ENCODE data around the gene SRXN1. TPM values are rescaled to one million over a fixed set of nuclear protein-coding genes. Genes with fewer than 3 reads are reported as not detected.
A peak's percentile ranks its signal among the peaks of the same experiment; 100 is the strongest.

The SRXN1 gene
- total RNA-seq, 1 donor from 2014 or later = 15.4 TPM

DNA sequence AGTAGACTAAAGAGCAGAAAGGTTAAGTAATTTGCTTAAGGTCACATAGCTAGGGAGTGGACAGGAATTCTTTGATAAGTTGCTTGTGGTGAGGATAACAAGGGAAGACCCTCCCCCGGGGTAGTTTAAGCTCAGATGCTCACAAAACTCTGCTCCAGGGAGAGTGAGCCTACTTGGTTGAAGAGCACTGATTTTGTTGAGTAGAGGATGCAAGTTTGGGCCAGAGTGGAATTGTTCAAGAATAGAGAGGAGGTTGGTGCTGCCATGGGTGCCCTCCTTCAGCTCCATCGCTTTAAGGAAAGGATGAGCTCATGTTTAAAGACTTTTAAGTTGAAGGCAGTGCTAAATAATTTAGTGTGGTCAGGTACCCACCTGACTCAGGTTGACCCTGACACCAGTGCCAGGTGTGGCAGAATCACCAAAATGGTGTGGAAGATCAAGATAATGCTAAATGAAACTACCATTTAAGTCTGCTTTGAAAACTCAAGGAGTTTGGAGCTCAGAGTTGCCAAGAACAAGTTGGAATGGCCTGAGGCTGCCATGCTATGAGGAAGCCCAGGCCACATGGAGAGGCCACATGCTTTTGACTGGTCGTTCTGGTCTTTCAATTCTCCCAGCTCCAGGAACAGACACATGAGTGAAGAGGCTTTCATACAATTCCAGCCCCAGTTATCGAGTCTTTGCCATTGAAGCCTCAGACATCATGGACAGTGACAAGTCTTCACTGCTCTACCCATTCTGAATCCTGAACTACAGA is 34.9 kb downstream of the SRXN1 start:
- intact Hi-C loops (cut with DNase I) = no loop called here
- ATAC-seq (no peak), DNase-seq (ENCODE audit: low spot score) (no peak)

DNA sequence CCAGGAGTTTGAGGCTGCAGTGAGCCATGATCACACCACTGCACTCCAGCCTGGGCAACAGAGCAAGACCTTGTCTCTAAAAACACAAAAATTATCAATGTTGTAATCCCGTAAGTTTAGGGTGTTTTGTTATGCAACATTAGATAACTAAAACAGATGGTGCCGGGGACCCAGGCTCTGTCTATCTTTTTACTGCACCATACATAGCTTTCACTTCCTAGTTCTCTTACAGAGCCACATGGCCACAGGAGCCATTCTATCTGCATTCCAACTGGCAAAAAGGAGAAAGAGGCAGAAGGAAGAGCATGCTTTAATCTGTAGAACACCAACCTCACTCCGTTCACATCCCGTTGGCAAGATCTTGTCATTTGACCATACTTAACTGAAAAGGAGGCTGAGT is 37.5 kb downstream of the SRXN1 start:
- intact Hi-C loops (cut with DNase I) = no loop called here
- ATAC-seq (no peak), DNase-seq (ENCODE audit: low spot score) (no peak)

DNA sequence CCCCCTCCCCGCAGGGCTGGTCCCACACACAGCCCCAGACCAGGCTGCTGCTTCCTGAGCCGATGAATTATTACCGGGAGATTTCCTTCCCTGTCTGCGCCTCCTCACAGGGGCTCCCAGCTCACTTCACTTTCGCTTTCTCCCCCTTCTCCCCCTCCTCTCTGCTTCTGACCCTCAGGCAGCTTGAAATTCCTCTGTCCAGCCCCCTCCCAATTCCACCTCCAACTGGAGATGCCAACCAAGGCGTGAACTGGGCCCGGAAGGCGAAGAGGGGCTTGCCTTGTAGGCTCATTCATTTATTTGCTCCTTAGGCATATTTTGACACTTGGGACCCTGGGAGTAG is 41.2 kb downstream of the SRXN1 start:
- intact Hi-C loops (cut with DNase I) = no loop called here
- DNase-seq (ENCODE audit: low spot score) = no peak
- ATAC-seq = no peak

DNA sequence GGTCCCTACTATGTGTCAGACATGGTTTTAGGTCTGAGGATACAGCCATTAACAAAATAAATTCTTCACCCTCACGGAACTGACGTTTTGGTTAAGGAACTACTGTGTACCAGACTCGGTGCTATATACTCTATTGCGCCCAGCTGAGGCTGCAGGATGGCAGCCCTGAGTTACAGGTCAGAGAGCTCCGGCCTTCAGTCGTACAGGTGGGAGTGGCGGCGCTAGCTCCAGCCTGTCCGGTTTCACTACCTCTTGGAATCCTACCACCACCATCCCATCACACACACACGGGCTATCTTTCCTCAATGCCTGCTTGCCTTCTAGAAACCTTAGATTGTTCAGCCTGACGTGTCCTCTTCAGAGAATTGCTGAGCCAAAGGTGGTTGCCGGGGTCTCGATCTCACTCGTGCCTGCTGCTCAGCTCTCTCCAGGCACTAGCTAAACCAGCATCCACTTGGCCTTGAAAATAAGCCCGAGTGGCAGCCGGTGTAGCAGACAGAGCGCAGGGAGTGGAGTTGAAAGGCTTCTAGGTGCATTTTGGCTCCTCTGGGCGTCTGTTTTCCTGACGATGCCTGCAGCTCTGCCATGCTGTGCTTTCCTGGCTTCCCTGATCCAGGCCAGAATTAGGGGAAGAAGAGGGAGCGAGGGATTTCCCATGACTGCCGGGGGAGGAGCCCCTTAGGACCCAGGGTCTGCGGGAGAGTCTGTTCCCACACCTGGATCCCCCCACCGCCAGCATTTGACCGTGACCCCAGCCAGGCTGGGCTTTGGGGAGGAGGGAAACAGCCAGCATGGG is 41.8 kb downstream of the SRXN1 start:
- intact Hi-C loops (cut with DNase I) = no loop called here
- DNase-seq (ENCODE audit: low spot score) (no peak), ATAC-seq (no peak)

DNA sequence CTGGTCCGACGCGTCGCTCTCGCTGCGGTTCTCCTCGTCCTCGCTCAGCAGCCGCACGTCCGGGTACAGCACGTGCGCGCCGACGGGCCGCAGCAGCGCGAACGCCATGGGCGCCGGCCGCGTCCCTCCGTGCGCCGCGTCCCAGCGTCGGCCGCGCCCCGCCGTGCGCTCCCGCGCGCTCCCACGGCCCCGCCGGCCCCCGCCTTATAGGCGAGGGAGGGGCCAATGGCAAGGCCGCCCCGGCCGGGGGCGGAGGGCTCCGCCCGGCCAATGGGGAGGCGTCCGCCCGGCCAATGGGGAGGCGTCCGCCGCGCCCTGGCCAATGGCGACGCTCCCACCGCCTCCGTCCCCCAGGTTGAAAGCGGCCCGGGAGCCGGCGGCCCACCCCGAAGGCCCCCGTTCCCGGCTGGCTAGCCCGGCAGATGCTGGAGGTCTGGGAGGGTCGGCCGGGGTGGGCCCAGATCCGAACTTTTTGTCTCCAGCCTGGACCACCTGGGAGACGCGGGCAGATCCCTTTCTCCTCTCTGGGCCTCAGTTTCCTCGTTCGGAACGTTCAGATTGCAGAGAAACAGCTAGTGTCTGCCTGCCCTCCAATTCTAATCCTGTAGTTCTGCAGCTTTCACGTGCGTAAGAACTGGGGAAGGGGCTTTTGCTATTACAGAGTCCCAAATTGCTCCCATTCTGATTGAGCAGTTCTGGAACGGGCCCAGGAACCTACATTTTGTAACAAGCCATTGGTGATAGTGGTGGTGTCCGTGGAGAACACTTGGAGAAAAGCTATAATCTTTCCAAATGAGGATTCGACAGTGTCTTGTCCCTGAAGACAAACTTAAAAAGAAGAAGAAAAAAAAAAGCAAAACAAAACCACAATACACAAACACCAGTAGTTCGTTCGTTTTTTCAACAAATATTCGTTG is 42.6 kb downstream of the SRXN1 start, which contains the start of gene TCF15:
Gene TCF15 (minus strand): TSS at position 180 of the 917 bp plus-strand sequence. CDS start 72 bp downstream, at position 108.
- intact Hi-C loops (cut with DNase I) = no loop called here
- ATAC-seq (no peak), DNase-seq (ENCODE audit: low spot score) (no peak)

DNA sequence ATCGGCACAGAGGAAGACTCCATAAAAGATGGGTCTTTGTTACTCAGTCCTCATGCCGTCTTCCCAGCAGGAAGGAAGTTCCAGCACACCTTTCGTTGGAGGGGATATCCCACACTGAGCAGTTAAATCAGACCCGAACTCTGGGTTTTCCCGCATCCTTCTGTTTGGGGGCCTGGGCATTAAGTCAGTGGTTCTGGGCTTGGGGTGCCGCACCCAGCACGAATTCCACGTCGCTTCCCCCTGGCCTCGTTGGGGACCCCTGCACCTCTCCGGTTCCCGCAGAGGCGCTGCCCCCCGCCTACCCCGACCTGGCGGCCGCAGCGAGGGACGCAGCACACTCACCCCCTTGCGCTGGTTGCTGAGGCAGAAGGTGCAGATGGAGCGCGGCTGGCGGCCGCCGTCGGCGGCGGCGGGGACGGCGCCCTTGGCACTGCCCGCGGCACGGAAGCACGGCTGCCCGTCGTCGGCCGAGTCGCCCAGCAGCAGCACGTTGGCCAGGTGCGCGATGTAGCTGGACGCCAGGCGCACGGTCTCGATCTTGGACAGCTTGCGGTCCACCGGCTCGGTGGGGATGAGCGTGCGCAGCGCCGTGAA is 43.5 kb downstream of the SRXN1 start:
- ATAC-seq (no peak), DNase-seq (ENCODE audit: low spot score) (no peak)
- intact Hi-C loops (cut with DNase I) = no loop called here

DNA sequence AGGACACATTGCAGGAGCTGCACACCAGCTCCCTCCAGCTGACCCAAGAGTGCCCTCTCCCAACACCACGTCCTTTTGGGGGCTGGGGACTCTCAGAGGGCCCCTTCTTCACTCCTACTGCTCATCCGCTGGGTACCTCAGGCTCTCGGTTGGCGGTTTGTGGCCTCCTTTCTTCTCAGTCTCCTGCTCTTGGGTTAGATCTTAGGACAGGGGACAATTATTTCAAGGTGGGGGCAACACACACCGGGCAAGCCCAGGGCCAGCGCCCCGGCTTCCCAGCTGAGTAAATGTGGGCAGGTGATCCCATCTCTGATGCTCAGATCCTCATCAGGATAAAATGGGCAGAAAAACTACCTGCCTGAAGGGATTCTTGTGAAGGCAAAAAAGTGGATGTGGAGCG is 44.0 kb downstream of the SRXN1 start:
- DNase-seq (ENCODE audit: low spot score) = no peak
- intact Hi-C loops (cut with DNase I) = no loop called here
- ATAC-seq = no peak

DNA sequence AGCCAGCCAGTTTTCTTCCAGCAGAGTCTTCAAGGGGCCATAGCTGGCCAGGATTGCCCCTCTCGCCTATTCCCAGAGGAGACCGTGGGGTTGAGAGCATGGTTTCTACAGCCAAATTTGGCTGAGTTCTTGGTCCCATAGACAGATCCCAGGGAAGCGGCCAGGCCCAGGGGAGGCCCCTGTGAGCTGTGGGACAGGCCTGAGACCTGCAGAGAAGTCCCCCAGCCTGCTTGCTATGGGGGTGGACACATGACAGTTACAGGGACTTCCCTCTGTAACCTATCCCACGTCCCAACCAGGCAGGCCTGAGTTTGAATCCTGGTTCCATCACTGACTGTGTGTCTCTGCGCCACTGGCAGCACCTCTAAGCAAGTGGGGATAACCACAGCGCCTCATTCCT is 45.5 kb downstream of the SRXN1 start:
- no peak for DNase-seq (ENCODE audit: low spot score)
- no peak for ATAC-seq
- intact Hi-C loops (cut with DNase I) = no loop called here

DNA sequence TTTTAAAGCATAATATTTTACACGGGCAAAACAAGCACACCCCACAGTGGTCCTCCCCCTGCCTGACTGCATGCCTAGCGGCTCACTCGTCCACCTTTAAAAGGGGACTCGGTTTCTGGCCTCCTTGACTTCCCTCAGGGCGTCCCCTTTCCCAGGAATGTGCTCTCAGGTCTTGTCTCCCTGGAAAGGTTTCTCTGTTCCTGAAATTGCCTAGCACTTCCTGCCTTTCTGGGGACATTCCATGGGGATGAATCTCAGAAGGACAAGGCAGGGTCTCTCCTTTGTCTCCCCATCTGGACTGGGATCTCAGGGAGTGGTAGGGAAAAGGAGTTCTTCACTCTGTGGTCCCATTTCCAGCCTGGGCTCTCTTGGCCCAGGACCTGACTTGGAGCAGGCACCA is 47.8 kb downstream of the SRXN1 start:
- DNase-seq (ENCODE audit: low spot score) = no peak
- no peak for ATAC-seq
- intact Hi-C loops (cut with DNase I) = no loop called here

DNA sequence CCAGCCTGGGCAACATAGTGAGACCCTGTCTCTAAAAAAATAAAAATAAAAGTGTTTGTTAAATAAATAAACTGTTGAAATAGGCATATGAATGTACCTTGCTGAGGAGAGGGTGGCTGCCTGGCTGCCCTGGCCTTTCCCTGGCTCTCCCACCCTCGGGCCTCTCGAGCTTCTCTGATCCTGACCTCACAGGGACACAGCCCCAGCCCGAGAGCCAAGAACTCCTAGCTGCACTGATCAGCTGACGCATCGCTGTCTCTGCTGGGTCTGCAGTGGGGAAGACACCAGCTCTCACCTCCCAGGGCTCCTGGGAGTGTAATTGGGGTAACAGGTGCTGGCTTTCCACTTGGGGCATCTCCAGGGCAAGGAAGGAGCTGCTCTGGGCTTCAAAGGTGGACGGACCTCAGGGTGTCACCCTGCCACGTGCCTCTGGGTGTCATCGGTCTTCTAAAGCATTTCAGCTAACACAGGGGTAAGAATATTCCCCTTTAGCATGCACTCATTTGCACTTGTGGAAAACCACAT is 49.8 kb downstream of the SRXN1 start:
- ATAC-seq = no peak
- intact Hi-C loops (cut with DNase I) = no loop called here
- DNase-seq (ENCODE audit: low spot score) = peak; percentile 34

DNA sequence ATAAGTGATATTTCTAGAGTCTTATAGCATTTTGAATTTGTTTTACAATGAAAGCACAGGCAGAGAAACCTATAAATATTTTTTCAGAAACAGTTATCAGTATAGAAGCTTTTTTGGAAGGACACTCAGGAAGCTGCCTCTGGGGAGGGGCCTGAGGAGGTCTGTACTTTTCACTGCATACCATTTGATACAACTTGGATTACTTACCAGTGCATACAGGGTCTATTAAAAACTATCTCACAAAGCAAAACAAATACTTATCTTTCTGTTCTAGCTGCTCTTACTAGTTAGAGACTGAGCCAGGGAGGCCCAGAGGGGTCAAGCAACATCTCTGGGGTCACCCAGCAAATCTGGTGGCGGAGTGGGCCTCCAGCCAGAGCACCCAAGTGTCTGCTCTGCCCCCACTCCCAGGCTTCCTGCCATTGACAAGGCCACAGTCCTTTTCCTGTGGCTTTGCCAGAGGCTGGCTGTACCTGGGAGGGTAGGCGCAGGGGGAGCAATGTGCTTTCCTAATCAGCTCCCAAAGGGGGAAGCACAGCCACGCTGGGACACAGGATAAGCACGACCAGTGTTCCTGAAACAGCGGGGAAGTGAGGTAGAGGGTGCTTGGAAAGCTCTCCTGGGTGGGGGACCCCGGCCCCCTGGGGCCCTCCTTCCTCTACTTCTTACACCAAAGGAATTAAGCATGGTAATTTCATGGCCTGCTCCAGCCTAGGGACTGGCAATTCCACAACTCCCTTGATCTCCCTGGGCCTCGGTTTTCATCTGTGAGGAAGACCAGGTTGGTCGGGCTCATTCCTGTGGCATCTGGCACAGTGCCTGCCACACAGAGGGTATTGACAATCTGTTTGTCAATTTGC is 50.7 kb downstream of the SRXN1 start:
- ATAC-seq (no peak), DNase-seq (ENCODE audit: low spot score) (peak; percentile 46)
- intact Hi-C loops (cut with DNase I) = no loop called here

DNA sequence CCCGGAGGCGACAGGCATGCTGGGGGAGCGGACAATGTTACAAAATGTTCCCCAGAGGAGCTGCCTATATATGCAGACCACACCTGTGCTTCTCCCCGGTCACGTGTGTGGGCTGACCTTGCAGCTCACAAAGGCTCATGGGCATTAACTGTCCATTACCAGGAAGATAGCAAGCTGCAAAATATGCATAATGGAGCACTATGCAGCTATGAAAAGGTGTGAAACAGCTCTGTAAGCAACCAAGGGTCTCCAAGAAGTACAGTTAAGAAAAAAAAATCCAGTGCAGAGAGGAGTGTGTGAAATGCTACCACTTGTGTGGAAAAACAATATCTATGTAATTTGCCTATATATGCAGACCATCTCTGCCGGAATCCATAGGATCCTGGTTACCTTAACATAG is 52.3 kb downstream of the SRXN1 start:
- intact Hi-C loops (cut with DNase I) = no loop called here
- DNase-seq (ENCODE audit: low spot score) (peak; percentile 18), ATAC-seq (no peak)

DNA sequence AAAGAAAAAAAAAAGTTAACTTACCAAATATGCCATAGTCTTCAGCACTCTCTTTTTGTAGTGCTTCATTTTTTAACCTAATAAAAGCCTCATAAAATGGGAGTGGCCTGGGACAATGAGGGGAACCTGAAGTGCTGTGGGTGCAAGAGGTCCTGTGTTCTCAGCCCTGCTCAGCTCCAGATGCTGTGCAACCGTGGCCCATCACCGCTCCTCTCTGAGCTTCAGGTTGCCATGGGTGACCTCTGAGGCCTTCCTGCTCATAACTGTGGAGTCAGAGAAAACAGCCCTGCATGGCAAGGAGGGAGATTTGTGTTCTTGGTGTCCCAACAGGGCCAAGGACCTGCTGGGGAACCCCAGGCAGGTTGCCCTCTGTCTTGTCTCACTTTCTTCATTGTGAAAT is 52.9 kb downstream of the SRXN1 start:
- no peak for ATAC-seq
- peak; percentile 30 for DNase-seq (ENCODE audit: low spot score)
- intact Hi-C loops (cut with DNase I) = no loop called here

DNA sequence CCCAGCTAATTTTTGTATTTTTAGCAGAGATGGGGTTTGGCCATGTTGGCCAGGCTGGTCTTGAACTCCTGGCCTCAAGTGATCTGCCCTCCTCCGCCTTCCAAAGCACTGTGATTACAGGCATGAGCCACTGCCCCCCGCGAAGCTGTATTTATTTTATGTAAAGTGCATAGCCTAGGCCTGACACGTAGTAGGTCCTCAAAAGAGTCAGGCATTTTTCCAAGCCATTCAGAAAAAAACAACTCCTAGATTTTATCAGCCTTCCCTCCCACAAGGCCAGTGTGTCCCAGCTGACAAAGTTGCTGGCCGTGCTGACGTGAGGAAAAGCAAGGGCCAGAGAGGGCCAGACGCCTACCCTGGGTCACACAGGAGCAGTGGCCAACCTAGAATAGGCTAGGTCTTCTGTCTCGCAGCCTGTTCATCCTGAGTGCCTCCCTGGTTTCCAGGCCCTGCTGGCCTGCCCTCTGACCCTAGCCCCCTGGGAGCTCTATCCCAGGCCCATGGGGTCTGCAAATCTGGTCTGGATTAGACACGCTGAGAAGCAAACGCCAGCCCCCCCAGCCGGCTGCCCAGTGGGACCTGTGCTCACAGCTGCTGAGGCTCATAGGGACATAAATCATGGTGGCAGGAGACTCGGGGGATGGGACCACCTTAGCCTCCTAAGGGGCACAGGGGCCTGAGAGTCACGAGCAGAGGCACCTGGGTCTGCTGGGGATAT is 54.7 kb downstream of the SRXN1 start:
- ATAC-seq (no peak), DNase-seq (ENCODE audit: low spot score) (no peak)
- intact Hi-C loops (cut with DNase I) = no loop called here

DNA sequence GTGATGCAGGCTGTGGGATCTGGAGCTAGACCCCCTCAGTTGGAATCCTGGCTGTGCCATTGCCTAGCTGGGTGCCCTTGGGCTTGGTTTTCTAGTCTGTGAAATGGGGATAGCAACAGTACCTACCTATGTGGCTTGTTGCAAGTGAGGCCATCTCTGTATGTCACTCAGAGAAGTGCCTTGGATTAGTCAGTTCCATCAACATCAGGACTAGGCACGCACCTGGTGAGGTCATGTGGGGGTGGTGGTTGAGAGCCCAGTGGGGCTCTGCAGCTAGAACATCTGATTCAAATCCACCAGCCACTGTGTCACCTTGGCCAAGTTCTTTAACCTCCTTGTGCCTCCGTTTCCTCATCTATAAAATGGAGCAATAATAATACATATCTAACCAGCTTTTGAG is 55.4 kb downstream of the SRXN1 start:
- no peak for ATAC-seq
- intact Hi-C loops (cut with DNase I) = no loop called here
- DNase-seq (ENCODE audit: low spot score) = no peak
